Myocyte (in vitro differentiated cells): ENCODE data around the gene CXCL5. TPM values are rescaled to one million over a fixed set of nuclear protein-coding genes. Genes with fewer than 3 reads are reported as not detected.
A peak's percentile ranks its signal among the peaks of the same experiment; 100 is the strongest.
"Not testable (repeated sequence)": the region's sequence is repeated elsewhere in the genome, so short reads cannot be mapped to it uniquely, and the experiment has no call there.

Experiments
- DNase-seq: peaks from one replicate; pipeline ENCODE4 v3.0.0-alpha.2; 2012; ENCODE audit warnings: low read depth
- total RNA-seq: library from RNA; depleted of rRNA; stranded (reverse); fragments of >200 nt; gene quantifications from 2 replicates; pipeline ENCODE4 v1.2.3, GENCODE V29; 2014

Gene CXCL5
- total RNA-seq, 1 donor from 2014 or later, result not detected

DNA sequence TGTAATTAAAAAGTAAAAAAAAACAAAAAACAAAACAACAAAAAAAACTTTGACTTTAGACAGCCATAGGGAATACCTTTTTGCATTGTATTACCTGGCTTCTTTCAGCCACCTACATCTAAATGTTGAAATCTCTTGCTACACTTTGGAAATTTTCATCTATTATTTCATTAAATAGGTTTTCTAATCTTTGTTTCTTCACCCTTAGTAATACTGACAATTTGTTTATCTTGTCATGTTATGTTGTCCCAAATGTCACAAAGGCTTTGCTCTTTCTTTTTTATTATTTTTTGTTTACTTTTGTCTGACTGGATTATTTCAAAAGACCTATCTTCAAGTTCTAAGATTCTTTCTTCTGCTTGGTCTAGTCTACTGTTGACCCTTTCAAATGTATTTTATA is 24.1 kb downstream of the CXCL5 start:
- DNase-seq, result no peak

DNA sequence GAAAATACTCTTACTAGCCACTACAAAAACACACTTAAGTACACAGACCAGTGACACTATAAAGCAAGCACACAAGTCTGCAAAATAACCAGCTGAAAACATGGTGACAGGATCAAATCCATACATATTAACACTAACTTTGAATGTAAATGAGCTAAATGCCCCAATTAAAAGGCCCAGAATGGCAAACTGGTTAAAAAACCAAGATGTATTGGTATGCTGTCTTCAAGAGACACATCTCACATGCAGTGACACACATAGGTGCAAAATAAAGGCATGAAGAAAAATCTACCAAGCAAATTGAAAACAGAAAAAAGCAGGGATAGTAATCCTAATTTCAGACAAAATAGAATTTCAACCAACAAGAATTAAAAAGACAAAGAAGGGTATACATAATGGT is 27.5 kb downstream of the CXCL5 start:
- DNase-seq, result no peak

DNA sequence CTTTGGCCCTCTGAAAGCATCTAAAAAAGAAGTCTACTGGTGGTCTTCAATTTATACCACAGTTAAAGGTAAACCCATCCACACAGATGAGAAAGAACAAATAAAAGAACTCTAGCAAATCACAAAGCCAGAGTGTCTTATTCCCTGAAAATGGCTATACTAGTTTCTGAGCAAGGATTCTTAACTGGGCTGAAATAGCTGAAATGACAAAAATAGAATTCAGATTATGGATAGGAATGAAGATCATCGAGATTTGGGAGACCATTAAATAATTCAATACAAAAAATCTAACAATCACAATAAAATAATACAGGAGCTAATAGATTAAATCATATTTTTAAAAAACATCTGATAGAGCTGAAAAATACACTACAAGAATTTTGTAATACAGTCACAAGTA is 28.5 kb downstream of the CXCL5 start:
- DNase-seq, result no peak

DNA sequence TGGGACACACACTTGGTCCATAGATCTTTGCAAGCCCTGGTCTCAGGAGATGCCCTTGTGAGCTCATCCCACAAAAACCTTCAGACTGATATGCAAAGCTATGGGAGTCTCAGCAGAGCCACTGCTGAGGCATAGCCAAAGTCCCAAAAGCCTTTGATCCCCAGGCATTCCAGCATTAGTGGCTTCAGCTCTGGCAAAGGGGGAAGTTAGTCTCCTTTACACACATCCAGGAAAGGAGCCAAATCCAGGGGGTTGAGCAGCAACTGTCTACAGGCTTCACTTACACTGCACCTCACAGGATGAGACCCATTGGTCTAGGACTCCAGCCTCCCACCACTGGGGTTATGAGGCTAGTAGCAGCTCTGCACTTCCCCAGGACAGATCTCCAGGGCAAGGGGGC is 30.6 kb downstream of the CXCL5 start:
- DNase-seq, result peak; percentile 6

DNA sequence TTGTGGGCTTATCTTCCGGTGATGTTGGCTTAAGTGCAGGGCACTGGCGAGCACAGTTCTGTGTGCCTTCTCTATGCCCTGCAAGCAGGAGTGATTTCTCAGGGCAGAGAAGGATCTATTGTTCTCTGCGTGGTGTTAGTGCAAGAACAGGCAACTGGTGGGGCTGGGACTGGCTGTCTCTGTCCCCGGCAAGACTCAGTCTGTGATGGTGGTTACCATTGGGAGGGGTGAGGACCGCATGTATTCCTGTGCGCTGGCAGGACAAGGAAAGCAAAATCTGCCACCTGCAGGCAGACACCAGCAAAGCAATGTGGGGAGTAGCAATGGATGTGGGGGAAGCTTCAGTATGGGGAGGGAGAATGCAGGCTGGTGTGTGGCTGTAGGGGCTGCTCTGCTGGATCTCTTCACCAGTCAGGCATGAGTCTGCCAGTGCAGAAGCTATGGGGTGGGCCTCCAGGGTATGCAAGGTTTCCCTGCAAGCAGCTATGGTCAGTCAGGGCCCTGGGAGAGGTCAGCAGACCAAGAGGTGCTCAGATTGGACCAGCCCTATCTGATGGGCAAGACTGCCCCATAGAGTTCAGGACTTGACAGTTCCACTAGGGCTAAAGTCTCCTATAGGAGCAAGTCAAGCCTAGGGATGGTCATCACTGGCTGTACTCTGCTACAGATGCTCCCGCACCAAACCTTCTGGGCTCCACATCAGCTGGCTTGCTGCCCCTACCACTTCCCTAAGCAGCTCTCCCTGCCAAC is 33.4 kb downstream of the CXCL5 start:
- no peak for DNase-seq

DNA sequence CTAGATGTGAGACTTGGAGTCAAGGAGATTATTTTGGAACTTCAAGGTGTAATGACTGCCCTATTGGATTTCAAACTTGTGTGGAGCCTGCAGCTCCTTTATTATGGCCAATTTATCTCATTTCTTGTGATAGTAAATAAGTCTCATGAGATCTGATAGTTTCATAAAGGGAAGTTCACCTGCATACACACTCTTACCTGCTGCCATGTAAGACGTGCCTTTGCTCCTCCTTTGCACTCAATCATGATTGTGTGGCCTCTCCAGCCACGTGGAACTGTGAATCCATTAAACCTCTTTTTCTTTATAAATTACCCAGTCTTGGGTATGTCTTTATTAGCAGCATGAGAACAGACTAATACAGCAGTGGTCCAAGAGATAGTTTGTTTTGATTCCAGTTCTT is 35.8 kb downstream of the CXCL5 start:
- no peak for DNase-seq

DNA sequence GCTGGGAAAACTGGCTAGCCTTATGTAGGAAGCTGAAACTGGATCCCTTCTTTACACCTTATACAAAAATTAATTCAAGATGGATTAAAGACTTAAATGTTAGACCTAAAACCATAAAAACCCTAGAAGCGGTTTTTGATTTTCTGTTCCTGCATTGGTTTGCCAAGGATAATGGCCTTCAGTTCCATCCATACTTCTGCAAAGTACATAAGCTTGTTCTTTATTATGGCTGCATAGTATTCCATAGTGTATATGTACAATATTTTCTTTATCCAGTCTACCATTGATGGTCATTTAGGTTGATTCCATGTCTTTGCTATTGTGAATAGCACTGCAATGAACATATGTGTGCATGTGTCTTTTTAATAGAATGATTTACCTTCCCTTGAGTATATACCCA is 39.4 kb downstream of the CXCL5 start:
- not testable (repeated sequence) for DNase-seq

DNA sequence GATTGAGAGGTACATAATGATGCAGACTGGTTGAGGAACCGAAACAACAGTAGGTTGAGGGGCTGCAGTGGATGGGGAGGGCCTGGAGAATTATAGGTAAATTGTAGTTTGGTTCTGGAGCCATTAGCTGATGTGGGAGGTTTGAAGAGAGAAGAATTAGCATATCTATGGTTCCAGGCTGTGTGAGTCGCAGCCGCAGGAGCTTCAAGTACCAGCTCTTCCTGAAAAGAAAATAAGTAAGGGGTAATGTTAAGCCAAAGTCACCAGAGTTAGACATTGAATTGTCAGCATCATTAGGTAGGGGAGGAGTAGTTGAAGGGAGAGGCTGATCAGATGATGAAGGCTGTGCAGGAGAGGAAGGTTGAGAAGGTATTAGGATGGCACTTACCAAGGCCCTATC is 46.1 kb downstream of the CXCL5 start:
- no peak for DNase-seq

DNA sequence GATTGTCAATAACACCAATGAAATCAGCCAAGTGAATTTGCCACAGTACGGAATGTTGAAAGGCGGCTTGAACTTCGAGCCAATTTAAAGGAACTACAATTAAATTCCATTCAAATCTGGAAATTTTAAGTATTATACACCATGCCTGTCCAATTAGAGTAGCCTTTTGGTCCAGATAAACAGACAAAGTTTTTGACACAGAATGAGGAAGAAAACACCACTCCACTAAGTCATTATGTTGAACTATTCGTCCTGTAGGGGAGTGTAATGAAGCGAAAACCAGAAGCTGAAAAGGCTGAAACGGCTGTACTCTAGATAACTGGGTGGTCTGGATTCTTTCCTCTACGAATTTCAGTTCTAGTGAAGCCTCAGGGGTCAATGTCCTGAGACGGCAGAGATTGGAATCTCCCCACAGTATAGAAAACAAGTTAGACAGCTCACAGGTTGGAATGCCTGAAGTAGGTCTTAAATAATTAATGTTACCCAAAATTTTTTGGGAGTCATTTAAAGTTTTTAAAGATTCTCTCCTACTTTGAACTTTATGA is 48.0 kb downstream of the CXCL5 start:
- DNase-seq, result not testable (repeated sequence)

DNA sequence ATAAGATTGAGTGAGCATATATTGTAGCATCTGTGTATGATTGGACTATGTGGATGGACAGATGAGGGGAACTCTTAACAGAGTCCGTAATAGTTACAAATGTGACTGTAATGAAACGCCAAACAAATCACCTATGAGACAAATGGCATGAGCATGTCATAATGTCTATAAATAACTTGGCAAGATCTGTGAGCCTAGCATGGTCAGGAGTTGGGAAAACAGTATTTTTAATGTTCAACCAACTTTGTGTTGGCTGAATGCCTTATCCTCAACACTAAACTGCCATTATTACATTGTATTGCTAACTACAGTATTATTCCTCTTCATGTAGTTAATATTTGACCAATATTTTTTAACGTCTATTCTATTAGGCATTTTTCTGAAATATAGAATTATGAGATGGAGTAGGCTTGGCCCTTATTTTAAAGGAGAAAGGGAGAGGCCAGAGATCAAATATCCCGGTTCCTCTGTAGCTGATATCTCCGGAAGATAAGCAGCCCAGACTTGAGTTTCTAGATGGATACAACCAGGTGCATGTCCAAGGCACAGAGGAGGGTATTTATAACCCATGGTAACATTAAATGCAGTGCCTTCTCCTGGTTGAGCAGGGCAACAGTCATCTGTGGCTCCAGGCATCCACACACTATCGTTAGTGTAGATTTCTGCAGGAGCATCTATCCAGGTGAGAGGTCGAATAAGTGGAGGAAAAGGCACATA is 49.3 kb downstream of the CXCL5 start:
- DNase-seq, result peak; percentile 23

DNA sequence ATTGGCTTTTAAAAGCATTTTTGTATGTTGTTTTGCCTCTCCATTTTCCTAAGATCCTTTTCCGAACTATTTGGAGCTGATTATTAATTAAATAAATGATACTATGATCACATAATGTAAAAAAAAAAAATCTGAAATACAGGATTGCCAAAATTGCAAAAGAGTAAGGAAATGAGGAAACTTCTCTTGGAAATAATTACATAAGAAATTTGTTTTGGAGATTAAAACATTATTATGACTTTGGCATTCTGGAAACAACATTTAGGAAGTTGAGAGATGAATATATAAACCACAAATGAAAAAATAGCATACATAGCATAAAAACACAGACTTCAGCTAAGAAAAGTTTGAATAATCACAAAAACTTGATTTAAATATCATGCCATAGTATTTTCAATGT is 50.2 kb downstream of the CXCL5 start:
- no peak for DNase-seq

DNA sequence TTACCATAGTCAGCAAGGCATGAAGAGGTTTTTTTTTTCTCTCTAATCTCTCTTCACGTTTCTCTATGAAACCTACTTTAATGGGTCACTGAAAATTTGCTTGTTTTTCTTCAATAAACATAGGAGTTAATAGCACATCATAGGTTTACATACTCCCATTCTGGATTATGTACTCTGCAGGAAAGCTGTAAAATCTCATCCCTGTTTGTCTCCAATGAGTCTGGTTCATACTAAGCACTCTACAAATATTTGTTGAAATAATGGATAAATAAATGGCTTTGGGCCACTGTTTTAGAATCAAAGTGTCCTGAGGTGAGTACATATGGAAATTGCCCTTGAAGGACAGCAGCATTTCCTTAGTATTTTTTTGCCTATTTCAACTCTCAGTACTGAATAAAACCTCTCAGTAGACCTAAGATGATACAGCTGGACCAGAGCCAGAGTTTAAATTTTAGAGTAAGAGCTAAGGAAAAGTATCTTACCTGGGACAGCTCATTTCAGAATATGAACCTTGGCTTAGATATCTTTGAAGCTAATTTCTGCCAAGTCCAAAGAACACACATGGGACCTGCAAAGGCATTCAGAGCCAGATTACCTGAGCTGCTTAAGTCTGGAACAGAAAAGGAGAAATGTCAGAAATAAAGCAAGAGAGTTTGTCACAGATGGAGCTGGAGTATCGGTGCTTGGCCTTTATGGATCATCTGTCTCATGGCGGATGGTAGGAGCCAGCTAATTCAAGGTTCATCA is 51.1 kb downstream of the CXCL5 start:
- no peak for DNase-seq

DNA sequence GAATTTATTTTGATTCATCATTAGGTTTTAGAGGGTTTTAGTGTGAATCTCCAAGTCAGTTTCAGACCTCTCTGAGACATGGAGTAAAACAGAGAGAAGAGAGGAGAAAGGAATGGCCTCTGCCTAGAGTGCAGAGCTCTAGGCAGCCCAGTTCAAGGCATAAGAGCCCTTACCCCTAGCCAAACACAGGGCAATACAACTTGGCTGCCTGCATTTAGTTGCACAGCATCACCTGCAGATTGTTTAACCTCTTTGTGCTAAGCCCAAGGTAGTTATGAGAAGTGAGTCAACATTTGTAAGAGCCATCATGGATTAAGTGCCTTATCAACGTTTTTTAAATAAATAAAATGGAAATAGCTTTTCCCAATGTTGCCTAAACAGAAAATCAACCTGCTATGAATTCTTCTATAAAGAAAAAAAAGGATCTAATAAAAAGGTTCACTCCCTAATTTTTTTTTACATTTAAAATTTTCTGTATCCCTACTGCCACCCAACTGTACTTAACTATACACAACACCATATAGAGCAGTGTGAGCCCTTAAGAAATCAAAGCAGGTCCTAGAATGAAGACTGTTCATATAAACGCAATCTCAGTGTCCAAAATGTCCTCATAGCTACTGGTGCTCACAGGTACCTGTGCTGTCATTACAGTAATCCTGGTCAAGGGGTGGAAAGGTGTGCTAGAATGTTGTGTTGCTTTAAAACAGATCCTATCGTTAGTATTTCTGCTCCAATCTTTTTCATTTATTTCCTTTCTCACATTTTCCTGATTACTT is 52.6 kb downstream of the CXCL5 start:
- DNase-seq, result no peak

Other genes starting within 250 kb of the CXCL5 start
- gene CXCL6, start 162.0 kb downstream of the CXCL5 start, total RNA-seq, result not detected in 2 replicates
- gene PF4V1, start 145.4 kb downstream of the CXCL5 start, total RNA-seq, result not detected in 2 replicates
- gene CXCL1, start 129.3 kb downstream of the CXCL5 start, total RNA-seq, result 0.78 and 3.6 TPM in 2 replicates
- gene PF4, start 16.6 kb downstream of the CXCL5 start, total RNA-seq, result not detected in 2 replicates
- gene PPBP, start 10.5 kb downstream of the CXCL5 start, total RNA-seq, result not detected in 2 replicates
- 1.8 and 3.1 TPM in 2 replicates for gene CXCL3, start 40.0 kb upstream of the CXCL5 start, total RNA-seq
- gene CXCL2, start 100.5 kb upstream of the CXCL5 start, total RNA-seq, result 1.8 and 2.6 TPM in 2 replicates
- gene MTHFD2L, start 159.4 kb upstream of the CXCL5 start, total RNA-seq, result 18.4 and 20.9 TPM in 2 replicates